Pancreas (tissue), 10 donors: ENCODE results near the gene RMI1. TPM values are rescaled to one million over a fixed set of nuclear protein-coding genes. Genes with fewer than 3 reads are reported as not detected.
"Not testable (repeated sequence)": the region's sequence is repeated elsewhere in the genome, so short reads cannot be mapped to it uniquely, and the experiment has no call there.

Experiments used
- ATAC-seq, 4 donors: fragments of 200-7000 bp; cut with Tn5 transposase; one replicate each; pipeline versions ENCODE4 v1.8.0 to v1.9.1; 2020; ENCODE audit warnings: mild to moderate bottlenecking in 4 of 4, moderate library complexity in 4 of 4
- DNase-seq, 6 donors: peaks; one replicate each; pipeline ENCODE4 v3.0.0-alpha.2; 2020
- FAIRE-seq: peaks from 2 replicates; lab custom pipeline; 2012; peaks lifted over from hg19 to GRCh38; lab: Jason Lieb, UNC
- H3K27ac ChIP-seq, 4 donors: fragments of 200-600 bp; sonication (generic); 1 replicate in 3 of 4; 2 replicates in 1 of 4; pipeline versions ENCODE4 v1.5.0 to v1.8.0; 2020
- H3K27me3 ChIP-seq, 4 donors: fragments of 200-600 bp; one replicate each; pipeline ENCODE4 v1.8.0; 2021
- H3K36me3 ChIP-seq, 3 donors: fragments of 200-600 bp; sonication (generic) in 1 of 3; one replicate each; pipeline versions ENCODE4 v1.5.0 to v1.8.0; 2020 to 2021
- H3K4me1 ChIP-seq, 3 donors: fragments of 200-600 bp; one replicate each; pipeline ENCODE4 v1.8.0; 2021
- H3K4me3 ChIP-seq, 4 donors: fragments of 200-600 bp; sonication (generic) in 2 of 4; one replicate each; pipeline versions ENCODE4 v1.5.0 to v1.8.0; 2020 to 2021
- H3K9me3 ChIP-seq, 4 donors: fragments of 200-600 bp; one replicate each; pipeline ENCODE4 v1.8.0; 2021
- CTCF ChIP-seq, 4 donors: fragments of 200-600 bp; sonication (generic) in 3 of 4; IDR thresholded peaks; one replicate each; pipeline versions ENCODE4 v1.5.0 to v1.8.0; 2021; ENCODE audit warnings: antibody characterized with exemption in 4 of 4
- WGBS, 2 donors: extraction: QIAGEN DNeasy Blood & Tissue Kit; methylation state at CpG; one replicate each; pipeline ENCODE4 v1.1.7; 2013; 5-methylcytosine and 5-hydroxymethylcytosine counted together
- intact Hi-C, 3 donors: fragments of 100-400 bp; cut with DNase I; formaldehyde crosslinking; loops; one replicate each; pipeline versions ENCODE4 v1.11.1 to v1.14.2; 2022
- polyA plus RNA-seq, 2 donors: library from polyadenylated mRNA; stranded (reverse); fragments of 200-250 nt; gene quantifications; one replicate each; pipeline ENCODE4 v1.2.3, GENCODE V29; 2013
- total RNA-seq, 6 donors: library from RNA; stranded (reverse); fragmentation: NEBNext Ultra II Directional in 4 of 6; extraction: Animal tissue kit (Norgen Biotek cat#: 25700) in 4 of 6; gene quantifications; one replicate each; pipeline versions ENCODE4 v1.2.1 to v1.2.4, GENCODE V29; 2021 to 2023
- donor health status: healthy with polysubstance abuse.
- donor health status: DM: no; HTN: no; CAD: no; lungs with moderate emphysema.
- donor health status: DM: no; HTN: no; CAD: no.
- donor health status: control.
- donor health status: control.
- donor health status: Bipolar disorder and iron deficiency.
- donor health status: DM: yes; HTN: yes; CAD: no.
- donor health status: DM: no; HTN: no; CAD: no.
- donor health status: DM: no; HTN: no; CAD: no.
- donor health status: DM: yes; HTN: yes; CAD: no.

The RMI1 gene
- total and polyA plus RNA-seq, 8 donors = 1.6 to 5.6 (median 4.0) TPM

- TF ChIP-seq CTCF (IDR thresholded peaks at IDR 0.05) = no peak
- Histone ChIP-seq H3K9me3 (no peaks in the 10 kb centered on the region), H3K27ac (no peak overlapping the region), H3K27me3 (no peaks in the 10 kb centered on the region), H3K4me1 (peaks cover 6 to 9% (median 8%) of the 10 kb centered on the region in 3 donors), H3K4me3 (no peak overlapping the region), H3K36me3 (peaks cover 0 to 6% (median 0%) of the 10 kb centered on the region in 3 donors)
- no peak for DNase-seq
- WGBS, 2 donors = 82 to 87% methylated on average over 3 of the region's 3 CpGs
- no peak for ATAC-seq
- FAIRE-seq = no peak
- intact Hi-C loops = no loop called here
These were observed 22.6 kb downstream of the RMI1 start for GRCh38 chr9:84003246-84003645.

- no peak for FAIRE-seq
- intact Hi-C loops = no loop called here
These were observed 27.1 kb downstream of the RMI1 start for GRCh38 chr9:84007662-84008061.

GRCh38 chr9:84024041-84024575 lies 43.5 kb downstream of the RMI1 start:
- Histone ChIP-seq H3K27ac (no peak overlapping the region), H3K27me3 (no peaks in the 10 kb centered on the region), H3K9me3 (no peaks in the 10 kb centered on the region), H3K36me3 (no peaks in the 10 kb centered on the region), H3K4me3 (no peak overlapping the region), H3K4me1 (no peaks in the 10 kb centered on the region)
- no peak for TF ChIP-seq CTCF (IDR thresholded peaks at IDR 0.05)
- 64 to 96% methylated on average over 4 of the region's 4 CpGs for WGBS, 2 donors
- no peak for ATAC-seq
- no peak for FAIRE-seq
- intact Hi-C loops = no loop called here
- no peak for DNase-seq

More at GRCh38 chr9:84007662-84008061, 27.1 kb downstream of the RMI1 start:
- H3K4me3 ChIP-seq = no peak overlapping the region
- WGBS, 2 donors = 91 to 100% methylated on average over 2 of the region's 2 CpGs
- TF ChIP-seq CTCF (IDR thresholded peaks at IDR 0.05) = no peak
- DNase-seq (no peak), ATAC-seq (no peak)
- H3K4me1 ChIP-seq = no peaks in the 10 kb centered on the region
- H3K9me3 ChIP-seq = no peaks in the 10 kb centered on the region
- no peak overlapping the region for H3K27ac ChIP-seq
- no peaks in the 10 kb centered on the region for H3K27me3 ChIP-seq
- H3K36me3 ChIP-seq = no peaks in the 10 kb centered on the region

GRCh38 chr9:84027201-84027600 lies 46.6 kb downstream of the RMI1 start:
- Histone ChIP-seq H3K4me3 (no peak overlapping the region), H3K27ac (no peak overlapping the region), H3K36me3 (no peaks in the 10 kb centered on the region), H3K9me3 (no peaks in the 10 kb centered on the region), H3K27me3 (no peaks in the 10 kb centered on the region), H3K4me1 (no peaks in the 10 kb centered on the region)
- 78 to 85% methylated on average over 4 of the region's 4 CpGs for WGBS, 2 donors
- intact Hi-C loops = no loop called here
- DNase-seq = no peak
- no peak for FAIRE-seq
- no peak for TF ChIP-seq CTCF (IDR thresholded peaks at IDR 0.05)
- no peak for ATAC-seq

GRCh38 chr9:84031534-84031933 lies 50.9 kb downstream of the RMI1 start:
- ATAC-seq (no peak), FAIRE-seq (no peak), DNase-seq (no peak)
- intact Hi-C loops = no loop called here
- 78 to 79% methylated on average over 2 of the region's 2 CpGs for WGBS, 2 donors
- TF ChIP-seq CTCF (IDR thresholded peaks at IDR 0.05) = no peak
- no peaks in the 10 kb centered on the region for H3K27me3 ChIP-seq
- H3K9me3 ChIP-seq = no peaks in the 10 kb centered on the region
- H3K36me3 ChIP-seq = no peaks in the 10 kb centered on the region
- no peaks in the 10 kb centered on the region for H3K4me1 ChIP-seq
- no peak overlapping the region for H3K4me3 ChIP-seq
- no peak overlapping the region for H3K27ac ChIP-seq

- 70 to 78% methylated on average over 5 of the region's 5 CpGs for WGBS, 2 donors
- intact Hi-C loops, H3K36me3 ChIP-seq, H3K27me3 ChIP-seq, ATAC-seq, H3K9me3 ChIP-seq, H3K27ac ChIP-seq, H3K4me3 ChIP-seq, DNase-seq, FAIRE-seq, H3K4me1 ChIP-seq: not testable (repeated sequence)
These were observed 61.3 kb downstream of the RMI1 start for GRCh38 chr9:84041857-84042256.
